Caki2 (cell line): ENCODE data around the gene TBCD. TPM values are rescaled to one million over a fixed set of nuclear protein-coding genes. Genes with fewer than 3 reads are reported as not detected.

Experiments used
- DNase-seq: peaks from one replicate; pipeline ENCODE4 v3.0.0-alpha.2; 2015; ENCODE audit warnings: low read depth
- in situ Hi-C: cut with HindIII; loops from 2 replicates; pipeline ENCODE4 v1.10.0; 2016; ENCODE audit warnings: low sequenced_read_pairs, low pct_unique_long_range_greater_than_20kb, mixed read lengths
- total RNA-seq: library from RNA; depleted of rRNA; stranded (reverse); fragments of >200 nt; shearing (Covaris generic); gene quantifications from 2 replicates; pipeline ENCODE4 v1.2.3, GENCODE V29; 2014; ENCODE audit warnings: low replicate concordance; rRNA removed

TBCD gene
- total RNA-seq, 1 experiment from 2014 or later = 138 TPM

GRCh38 chr17:82993005-82993404 is 241.1 kb downstream of the TBCD start:
- in situ Hi-C loops = no loop called here
- no peak for DNase-seq

Other genes with a start within 250 kb of the TBCD start
- 22.3 and 24.2 TPM in 2 replicates for gene FOXK2, start 232.3 kb upstream of the TBCD start, total RNA-seq
- gene WDR45B, start 103.6 kb upstream of the TBCD start, total RNA-seq = 159 and 174 TPM in 2 replicates
- gene RAB40B, start 53.4 kb upstream of the TBCD start, total RNA-seq = 37.9 and 83.6 TPM in 2 replicates
- gene FN3KRP, start 35.4 kb upstream of the TBCD start, total RNA-seq = 65.9 and 106 TPM in 2 replicates
- gene FN3K, start 16.4 kb upstream of the TBCD start, total RNA-seq = 0.98 and 1.1 TPM in 2 replicates
- not detected in 2 replicates for gene ZNF750, start 88.0 kb downstream of the TBCD start, total RNA-seq